Erythroblast (primary cell): ENCODE measurements around the gene CCNE1.

ENCODE experiments used
- GATA1 ChIP-seq: IDR thresholded peaks from 2 replicates; pipeline ENCODE4 v1.6.1; 2011; ENCODE audit warnings: low read depth, mild to moderate bottlenecking, control low read depth, low read length, moderate library complexity
- POLR2A ChIP-seq: IDR thresholded peaks from 2 replicates; pipeline ENCODE4 v1.6.1; 2011; ENCODE audit warnings: mild to moderate bottlenecking, low read length

- no peak for TF ChIP-seq POLR2A
- no peak for TF ChIP-seq GATA1
Observed at GRCh38 chr19:29783627-29784190, 28.1 kb upstream of the CCNE1 start.
